A673 (cell line): Measurements from ENCODE around the gene AUNIP. TPM values are rescaled to one million over a fixed set of nuclear protein-coding genes. Genes with fewer than 3 reads are reported as not detected.

Experiments
- BruUV-seq: library from RNA; stranded (reverse); fragments of 400-500 nt; replicated peaks from 2 replicates; lab custom pipeline; 2021; lab: Mats Ljungman, UMichigan
- CTCF ChIA-PET: fragments of 300-600 bp; sonication (Branson Sonifier 250); formaldehyde crosslinking; loops from one replicate; lab custom pipeline; 2022; ENCODE audit warnings: antibody characterized with exemption; lab: Charles Lee
- POLR2A ChIA-PET: fragments of 300-600 bp; sonication (Branson Sonifier 250); formaldehyde crosslinking; loops from one replicate; lab custom pipeline; 2022; ENCODE audit warnings: antibody characterized with exemption; ENCODE audit not compliant: low non-redundant PET; lab: Charles Lee
- DNase-seq: peaks from one replicate; pipeline ENCODE4 v3.0.0-alpha.2; 2015; ENCODE audit warnings: low spot score
- H3K27ac ChIP-seq: fragments of 200-600 bp; sonication (generic); 2 replicates; pipeline ENCODE4 v1.5.1; 2016; ENCODE audit warnings: mixed run types, low read depth, mild to moderate bottlenecking, mixed read lengths, antibody characterized with exemption, low read length; ENCODE audit not compliant: poor library complexity, severe bottlenecking
- H3K27me3 ChIP-seq: fragments of 200-600 bp; sonication (generic); replicated peaks from 2 replicates; pipeline ENCODE4 v1.6.1; 2017; ENCODE audit warnings: mixed run types, low read depth, mild to moderate bottlenecking, mixed read lengths, antibody characterized with exemption, low read length; ENCODE audit not compliant: insufficient read depth, poor library complexity
- H3K36me3 ChIP-seq: fragments of 200-600 bp; sonication (generic); 2 replicates; pipeline ENCODE4 v1.6.1; 2016; ENCODE audit warnings: mixed run types, mild to moderate bottlenecking, mixed read lengths, antibody characterized with exemption, low read length; ENCODE audit not compliant: insufficient read depth, poor library complexity, severe bottlenecking
- H3K4me1 ChIP-seq: fragments of 200-600 bp; sonication (generic); 2 replicates; pipeline ENCODE4 v1.6.1; 2017; ENCODE audit warnings: mixed run types, mild to moderate bottlenecking, mixed read lengths, antibody characterized with exemption, low read length; ENCODE audit not compliant: insufficient read depth, poor library complexity, severe bottlenecking
- H3K4me3 ChIP-seq: fragments of 200-600 bp; sonication (generic); 2 replicates; pipeline ENCODE4 v1.5.1; 2016; ENCODE audit warnings: low read depth, mixed run types, mild to moderate bottlenecking, mixed read lengths, low read length; ENCODE audit not compliant: poor library complexity, severe bottlenecking
- H3K9me3 ChIP-seq: fragments of 200-600 bp; sonication (generic); 2 replicates; pipeline ENCODE4 v1.6.1; 2016; ENCODE audit warnings: mixed run types, low read depth, mild to moderate bottlenecking, mixed read lengths, antibody characterized with exemption, low read length; ENCODE audit not compliant: poor library complexity, severe bottlenecking
- EZH2 ChIP-seq: fragments of 200-600 bp; sonication (generic); IDR thresholded peaks from 2 replicates; pipeline ENCODE4 v1.6.1; 2017; ENCODE audit warnings: borderline replicate concordance, low read depth, mild to moderate bottlenecking, mixed read lengths, antibody characterized with exemption, low read length; ENCODE audit not compliant: poor library complexity, severe bottlenecking
- intact Hi-C: fragments of 100-400 bp; cut with micrococcal nuclease; formaldehyde crosslinking; loops from one replicate; pipeline ENCODE4 v1.10.0; 2022; ENCODE audit not compliant: unreplicated experiment
- total RNA-seq: library from RNA; stranded (reverse); gene quantifications from 2 replicates; pipeline ENCODE4 v1.2.3, GENCODE V29; 2021
- TF ChIP-seq, protein P1 (sequence below): fragments of 300-800, 200-600 bp; sonication (generic); conservative IDR thresholded peaks from 2 replicates; pipeline ENCODE4 v1.5.1; 2017; ENCODE audit warnings: low read depth, mild to moderate bottlenecking, antibody characterized with exemption, low read length, moderate library complexity, mixed read lengths

The AUNIP gene
- total RNA-seq, 1 experiment from 2014 or later = 18.9 TPM

DNA sequence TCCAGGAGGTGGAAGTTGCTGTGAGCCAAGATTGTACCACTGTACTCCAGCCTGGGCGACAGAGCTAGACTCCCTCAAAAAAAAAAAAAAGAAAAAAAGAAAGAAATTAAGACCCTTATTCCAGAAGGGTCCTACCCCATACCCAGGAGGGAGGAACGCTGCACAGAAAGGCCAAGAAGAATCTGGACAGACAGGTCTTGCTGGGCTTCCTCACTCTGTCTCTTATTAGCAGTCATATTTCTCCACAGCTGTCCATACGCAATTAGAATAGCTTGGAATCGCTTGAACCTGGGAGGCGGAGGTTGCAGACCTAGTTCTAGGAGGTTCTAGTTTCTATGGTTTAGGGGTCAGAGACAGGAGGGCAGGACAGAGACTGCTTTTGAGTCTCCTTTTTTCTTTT, 19.4 kb upstream of the AUNIP start:
- H3K27me3 ChIP-seq = no peaks in the 10 kb centered on the region
- no TSS peak for BruUV-seq
- H3K27ac ChIP-seq = no peak overlapping the region
- H3K9me3 ChIP-seq = no peaks in the 10 kb centered on the region
- H3K4me3 ChIP-seq = no peak overlapping the region
- no peak for TF ChIP-seq EZH2
- TF ChIP-seq, protein P1, sequence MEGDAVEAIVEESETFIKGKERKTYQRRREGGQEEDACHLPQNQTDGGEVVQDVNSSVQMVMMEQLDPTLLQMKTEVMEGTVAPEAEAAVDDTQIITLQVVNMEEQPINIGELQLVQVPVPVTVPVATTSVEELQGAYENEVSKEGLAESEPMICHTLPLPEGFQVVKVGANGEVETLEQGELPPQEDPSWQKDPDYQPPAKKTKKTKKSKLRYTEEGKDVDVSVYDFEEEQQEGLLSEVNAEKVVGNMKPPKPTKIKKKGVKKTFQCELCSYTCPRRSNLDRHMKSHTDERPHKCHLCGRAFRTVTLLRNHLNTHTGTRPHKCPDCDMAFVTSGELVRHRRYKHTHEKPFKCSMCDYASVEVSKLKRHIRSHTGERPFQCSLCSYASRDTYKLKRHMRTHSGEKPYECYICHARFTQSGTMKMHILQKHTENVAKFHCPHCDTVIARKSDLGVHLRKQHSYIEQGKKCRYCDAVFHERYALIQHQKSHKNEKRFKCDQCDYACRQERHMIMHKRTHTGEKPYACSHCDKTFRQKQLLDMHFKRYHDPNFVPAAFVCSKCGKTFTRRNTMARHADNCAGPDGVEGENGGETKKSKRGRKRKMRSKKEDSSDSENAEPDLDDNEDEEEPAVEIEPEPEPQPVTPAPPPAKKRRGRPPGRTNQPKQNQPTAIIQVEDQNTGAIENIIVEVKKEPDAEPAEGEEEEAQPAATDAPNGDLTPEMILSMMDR = no peak
- no peak for DNase-seq
- intact Hi-C loops = no loop called here
- POLR2A ChIA-PET = no interaction called here
- H3K4me1 ChIP-seq = peaks cover 7% of the 10 kb centered on the region
- CTCF ChIA-PET = interaction anchor here (0.6 kb wide), 2 partner anchors 43 to 158 kb away, joined by 3 read pairs; no protein-coding TSS in a partner anchor
- no peaks in the 10 kb centered on the region for H3K36me3 ChIP-seq

DNA sequence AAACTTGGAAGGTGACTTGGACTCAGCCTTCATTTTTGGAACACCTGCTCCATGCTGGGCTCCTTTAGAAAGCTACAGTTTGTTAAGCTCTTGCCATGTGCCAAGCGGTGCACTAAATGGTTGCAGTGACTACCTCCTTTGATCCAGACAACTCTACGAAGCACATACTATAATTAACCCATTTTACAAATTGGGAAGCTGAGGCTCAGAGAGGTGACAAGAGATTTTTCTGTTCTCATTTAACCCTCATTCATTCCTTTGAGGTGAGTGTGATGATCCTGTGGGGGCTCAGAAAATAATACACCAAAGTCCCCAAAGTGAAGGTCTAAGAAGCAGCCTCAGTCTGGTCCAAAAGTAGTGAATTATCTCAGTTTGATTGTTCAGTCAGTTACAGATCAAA, 17.9 kb upstream of the AUNIP start:
- Histone ChIP-seq H3K4me1 (peaks cover 7% of the 10 kb centered on the region), H3K36me3 (no peaks in the 10 kb centered on the region), H3K9me3 (no peaks in the 10 kb centered on the region), H3K27ac (no peak overlapping the region), H3K4me3 (no peak overlapping the region), H3K27me3 (no peaks in the 10 kb centered on the region)
- ChIA-PET CTCF (no interaction called here), POLR2A (interaction anchor here (0.5 kb wide), 1 partner anchor 12 kb away, joined by 11 read pairs; no protein-coding TSS in a partner anchor)
- intact Hi-C loops = no loop called here
- TF ChIP-seq, protein P1 = no peak
- no peak for TF ChIP-seq EZH2
- BruUV-seq = no TSS peak
- no peak for DNase-seq

DNA sequence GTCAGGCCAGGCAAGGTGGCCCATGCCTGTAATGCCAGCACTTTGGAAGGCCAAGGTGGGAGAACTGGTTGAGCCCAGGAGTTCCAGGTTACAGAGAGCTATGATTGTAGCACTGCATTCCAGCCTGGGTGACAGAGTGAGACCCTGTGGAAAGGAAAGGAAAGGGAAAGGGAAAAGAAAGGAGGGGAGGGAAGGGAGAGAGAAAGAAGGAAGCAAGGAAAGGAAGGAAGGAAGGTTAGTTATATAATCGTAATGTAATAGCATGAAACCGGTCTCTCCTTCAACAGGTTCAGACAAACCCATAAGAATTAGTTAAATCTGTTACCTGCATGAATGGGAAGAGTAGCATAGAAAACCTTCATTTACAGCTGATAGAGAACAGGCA, 17.4 kb upstream of the AUNIP start:
- no peaks in the 10 kb centered on the region for H3K27me3 ChIP-seq
- no peak overlapping the region for H3K27ac ChIP-seq
- POLR2A ChIA-PET = no interaction called here

More for the DNA sequence above, 17.4 kb upstream of the AUNIP start:
- no peak for DNase-seq
- H3K4me3 ChIP-seq = no peak overlapping the region
- CTCF ChIA-PET = no interaction called here
- H3K4me1 ChIP-seq = peaks cover 7% of the 10 kb centered on the region
- H3K36me3 ChIP-seq = no peaks in the 10 kb centered on the region
- intact Hi-C loops = no loop called here
- H3K9me3 ChIP-seq = no peaks in the 10 kb centered on the region
- BruUV-seq = no TSS peak
- TF ChIP-seq EZH2 = no peak
- TF ChIP-seq, protein P1 = no peak
